Measurements from ENCODE around the gene COMMD10. TPM values are rescaled to one million over a fixed set of nuclear protein-coding genes. Genes with fewer than 3 reads are reported as not detected.

The COMMD10 gene
- total RNA-seq, 1 donor from 2014 or later, result 46.0 TPM

DNA sequence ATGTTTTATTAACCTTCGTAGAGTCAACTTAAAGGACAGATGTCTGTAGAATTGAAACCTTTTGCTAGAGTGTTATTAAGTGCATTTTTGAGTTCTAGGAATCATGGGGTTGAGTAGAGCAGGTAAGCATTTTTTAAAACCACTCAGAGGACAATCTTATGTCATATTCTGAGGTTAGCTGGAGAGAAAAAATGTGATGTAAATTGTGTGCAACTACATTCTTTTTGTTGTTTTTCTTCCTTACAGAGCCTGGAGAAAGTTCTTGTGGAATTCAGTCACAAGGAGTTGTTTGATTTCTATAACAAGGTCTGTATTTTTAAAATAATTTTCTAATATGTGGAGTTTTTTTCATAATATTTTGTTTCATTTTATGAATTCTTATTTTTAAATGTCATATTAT lies 206.4 kb downstream of the COMMD10 start:
- DNase-seq (ENCODE audit: low spot score), result no peak

DNA sequence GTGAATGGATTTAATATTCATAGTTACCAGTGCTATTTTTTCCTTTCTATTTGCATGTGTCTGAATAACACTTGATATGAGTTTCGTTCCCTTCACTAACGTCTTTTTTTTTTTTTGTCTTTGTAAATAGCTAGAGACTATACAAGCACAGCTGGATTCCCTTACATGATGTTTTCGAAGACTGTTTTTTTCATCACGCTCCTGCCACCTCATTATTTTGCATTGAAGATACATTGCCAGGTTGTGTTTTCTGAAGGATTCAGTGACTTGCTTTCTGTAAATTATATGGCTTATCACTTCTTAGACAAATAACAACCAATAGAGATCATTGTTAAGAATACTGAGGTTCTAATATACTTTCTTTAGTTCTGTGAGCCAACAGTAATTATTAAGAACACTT lies 207.5 kb downstream of the COMMD10 start:
- no peak for DNase-seq (ENCODE audit: low spot score)

DNA sequence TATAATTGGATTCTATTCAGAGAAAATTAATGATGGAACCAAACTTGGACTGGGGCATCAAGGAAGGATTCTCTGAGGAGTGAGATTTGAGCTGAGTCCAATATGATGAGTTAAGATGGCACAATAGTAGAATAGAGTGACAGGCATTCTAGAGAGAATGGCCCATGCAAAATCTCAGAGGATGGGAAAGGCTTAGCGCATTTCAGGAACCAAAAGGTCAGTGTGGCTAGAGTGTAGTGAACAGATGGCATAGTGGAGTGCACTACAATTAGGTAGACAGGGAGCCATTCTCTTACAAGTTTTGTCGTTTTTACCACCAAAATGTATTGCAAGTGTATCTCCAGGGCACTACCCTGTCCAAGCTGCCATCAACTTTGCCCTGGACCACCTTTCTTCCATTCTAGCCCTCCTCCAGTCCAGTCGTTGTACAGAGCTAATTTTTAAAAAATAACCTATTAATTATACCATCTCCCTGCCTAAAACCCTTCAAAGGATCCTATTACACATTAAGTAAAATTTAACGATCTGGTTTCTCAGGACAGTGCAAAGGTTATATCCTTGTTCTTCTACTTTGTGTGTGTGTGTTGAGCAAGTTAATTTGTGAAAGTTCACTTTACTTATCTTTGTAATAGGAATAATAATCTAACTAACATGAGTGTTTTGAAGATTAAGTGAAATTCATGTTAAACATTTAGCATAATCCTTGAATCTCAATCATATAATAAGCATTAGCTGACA lies 211.7 kb downstream of the COMMD10 start:
- no peak for DNase-seq (ENCODE audit: low spot score)

DNA sequence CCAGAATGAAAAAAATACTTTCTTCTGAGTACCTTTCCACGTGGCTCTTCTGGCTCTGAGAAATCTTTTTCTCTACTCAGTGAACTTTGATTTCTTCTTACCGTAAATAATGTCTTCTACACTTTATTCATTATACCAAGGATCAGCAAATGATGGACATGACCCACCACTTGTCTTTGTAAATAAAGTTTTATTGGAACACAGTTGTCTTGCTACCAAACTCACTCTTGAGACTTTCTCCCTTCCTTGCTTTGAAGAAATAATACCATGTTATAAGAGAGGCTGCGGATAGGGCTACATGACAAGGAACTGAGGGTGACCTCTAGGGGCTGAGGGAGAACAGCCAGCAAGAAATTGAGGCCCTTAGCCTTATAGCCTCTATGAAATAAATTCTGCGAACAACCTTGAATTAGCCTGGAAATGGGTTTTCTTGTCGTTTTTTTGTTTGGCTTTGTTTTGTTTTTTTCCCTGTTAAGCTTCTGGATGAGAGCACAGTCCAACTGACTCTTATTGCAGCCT lies 212.5 kb downstream of the COMMD10 start:
- no peak for DNase-seq (ENCODE audit: low spot score)

DNA sequence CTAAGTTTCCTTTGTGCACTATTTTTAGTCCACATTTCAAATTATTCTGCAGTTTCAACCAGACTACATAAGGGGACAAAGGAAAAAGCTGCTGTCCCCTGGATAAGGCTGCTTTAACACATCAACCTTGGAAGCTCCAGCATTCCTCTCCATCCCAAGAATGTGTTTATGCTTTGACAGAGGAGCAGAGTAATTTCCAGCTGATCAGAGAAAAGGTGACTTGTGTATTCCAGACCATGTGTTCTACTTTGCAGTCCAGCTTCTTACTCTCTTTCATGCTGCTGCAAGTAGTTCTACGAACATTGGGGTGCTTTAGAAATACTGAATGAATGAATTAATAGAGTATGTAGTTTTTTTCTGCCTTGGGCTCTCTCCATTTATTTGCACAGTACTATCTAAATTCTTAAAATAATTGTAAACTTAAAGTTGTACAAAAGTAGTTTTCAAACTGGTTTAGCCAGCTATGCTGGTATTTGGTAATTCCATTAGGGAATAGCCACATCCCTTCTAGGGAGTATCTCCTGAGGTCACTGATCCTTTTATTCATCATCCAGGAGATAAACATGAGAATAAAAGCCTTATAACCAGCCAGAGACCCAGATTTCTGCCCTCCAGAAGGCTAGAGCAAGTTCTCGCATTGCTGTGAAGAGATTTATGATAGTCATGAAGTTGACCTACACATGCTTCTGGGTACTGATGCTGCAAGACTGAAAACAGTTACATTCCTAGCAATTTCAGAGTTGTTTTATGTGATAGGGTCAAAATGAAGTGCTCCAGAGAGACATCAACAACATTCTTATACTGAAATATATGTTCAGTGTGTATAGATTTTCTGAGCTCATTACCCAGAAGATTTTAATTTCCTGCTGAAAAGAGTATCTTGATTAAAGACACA lies 215.2 kb downstream of the COMMD10 start:
- DNase-seq (ENCODE audit: low spot score), result peak; percentile 76

DNA sequence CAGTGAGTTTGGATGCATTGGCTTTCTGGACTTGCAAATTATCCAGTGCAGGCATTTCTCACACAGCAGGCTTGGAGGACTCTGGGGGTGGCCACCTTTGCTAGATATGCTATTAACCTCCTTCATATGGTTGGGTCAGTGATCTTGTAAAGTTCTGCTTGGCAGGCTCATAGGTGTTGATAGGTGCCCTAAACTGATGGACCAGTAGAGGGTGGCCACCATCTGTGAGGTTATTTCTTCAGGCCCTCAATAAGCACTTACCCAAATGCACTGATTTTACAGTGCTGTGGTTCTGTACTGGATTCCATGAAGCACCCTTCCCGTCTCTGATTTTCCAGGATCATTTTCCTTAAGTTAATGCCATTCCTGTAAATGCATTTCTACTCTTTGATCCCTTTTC lies 216.3 kb downstream of the COMMD10 start:
- no peak for DNase-seq (ENCODE audit: low spot score)

DNA sequence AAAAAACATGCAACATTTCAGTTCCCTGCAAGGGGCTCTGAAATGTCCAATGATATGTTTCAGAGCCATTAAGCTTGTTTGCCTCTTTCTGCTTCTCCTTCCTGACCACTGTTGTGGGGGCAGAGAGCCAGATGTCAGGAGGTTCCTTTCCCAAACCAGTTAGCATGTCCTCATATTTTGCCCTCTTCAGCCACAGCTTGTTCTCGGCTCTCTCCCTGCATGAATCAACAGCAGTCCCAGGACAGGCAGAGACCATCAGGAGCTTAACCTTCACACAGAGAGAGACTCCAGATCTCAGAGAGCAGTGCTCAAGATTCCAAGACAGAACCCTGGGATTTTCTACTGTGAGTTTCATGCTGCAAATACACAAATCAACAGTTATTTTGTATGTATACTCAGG lies 218.5 kb downstream of the COMMD10 start:
- DNase-seq (ENCODE audit: low spot score), result peak; percentile 46

DNA sequence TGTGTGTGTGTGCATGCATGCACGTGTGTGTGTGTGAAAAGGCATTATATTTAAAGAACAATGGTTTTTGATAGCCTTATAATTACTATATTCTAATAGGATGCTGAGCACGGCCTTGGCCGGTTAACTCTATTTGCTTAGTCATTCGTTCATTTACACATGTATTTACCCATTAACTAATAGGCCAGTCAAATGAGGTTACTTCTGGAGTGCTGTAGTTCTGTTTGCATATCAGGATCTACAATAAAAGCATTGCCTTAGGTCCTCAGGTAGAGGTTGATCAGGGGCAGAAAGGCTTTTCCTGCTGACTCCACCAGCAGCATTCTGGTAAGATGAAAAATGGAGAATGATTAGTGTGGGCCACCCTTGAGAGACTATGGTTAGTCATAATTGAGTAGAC lies 219.0 kb downstream of the COMMD10 start:
- no peak for DNase-seq (ENCODE audit: low spot score)

DNA sequence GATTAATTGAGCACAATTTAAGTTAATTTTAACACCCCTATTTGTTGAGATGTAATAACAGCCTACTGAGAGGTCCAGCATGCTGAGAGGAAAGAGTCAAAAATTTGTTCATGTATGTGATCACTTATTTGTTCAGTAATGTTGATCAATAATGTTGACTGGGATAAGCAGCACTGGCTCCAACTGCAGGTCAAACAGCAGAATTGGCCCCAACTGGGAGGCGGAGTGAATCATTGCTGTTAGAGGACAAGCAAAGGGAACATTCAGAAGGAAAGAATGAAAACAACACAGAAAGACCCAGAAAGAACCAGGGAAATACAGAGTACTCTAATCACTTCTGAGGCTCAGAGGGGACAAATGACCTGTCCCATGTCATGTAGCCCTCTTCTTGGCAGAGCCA lies 221.1 kb downstream of the COMMD10 start:
- no peak for DNase-seq (ENCODE audit: low spot score)

DNA sequence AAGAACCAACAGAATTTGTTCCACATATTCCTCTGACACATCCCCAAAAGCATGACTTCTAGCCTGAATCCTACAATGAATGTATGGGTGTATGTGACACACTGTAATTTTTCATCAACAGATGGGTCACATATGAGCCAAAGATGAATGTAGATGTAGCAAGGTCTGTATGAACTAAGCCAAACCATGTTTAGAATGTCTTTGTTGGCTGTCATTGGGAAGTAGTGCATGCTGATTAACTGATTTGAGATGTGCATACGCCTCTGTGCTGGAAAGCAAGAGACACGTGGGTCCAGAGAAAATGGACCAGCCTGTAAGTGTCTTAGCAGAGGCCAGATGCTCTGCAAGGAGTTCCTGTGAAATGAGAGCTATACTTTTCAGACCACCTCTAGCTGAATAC lies 222.0 kb downstream of the COMMD10 start:
- no peak for DNase-seq (ENCODE audit: low spot score)

DNA sequence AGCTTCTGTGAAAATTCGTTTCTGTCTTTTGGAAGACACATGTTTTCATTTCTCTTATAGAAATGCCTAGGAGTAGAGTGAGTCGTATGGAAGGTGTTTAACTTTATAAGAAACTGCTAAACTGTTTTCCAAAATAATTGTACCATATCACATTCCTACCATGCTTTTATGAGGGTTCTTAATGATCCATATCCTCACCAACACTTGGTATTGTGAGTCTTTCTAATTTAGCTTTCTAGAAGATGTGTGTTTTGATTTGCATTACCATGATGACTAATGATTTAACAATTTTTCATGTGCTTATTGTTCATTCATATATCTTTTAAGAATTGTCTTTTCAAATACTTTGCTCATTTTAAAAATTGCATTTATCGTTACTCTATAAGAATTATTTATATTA lies 223.6 kb downstream of the COMMD10 start:
- DNase-seq (ENCODE audit: low spot score), result no peak

DNA sequence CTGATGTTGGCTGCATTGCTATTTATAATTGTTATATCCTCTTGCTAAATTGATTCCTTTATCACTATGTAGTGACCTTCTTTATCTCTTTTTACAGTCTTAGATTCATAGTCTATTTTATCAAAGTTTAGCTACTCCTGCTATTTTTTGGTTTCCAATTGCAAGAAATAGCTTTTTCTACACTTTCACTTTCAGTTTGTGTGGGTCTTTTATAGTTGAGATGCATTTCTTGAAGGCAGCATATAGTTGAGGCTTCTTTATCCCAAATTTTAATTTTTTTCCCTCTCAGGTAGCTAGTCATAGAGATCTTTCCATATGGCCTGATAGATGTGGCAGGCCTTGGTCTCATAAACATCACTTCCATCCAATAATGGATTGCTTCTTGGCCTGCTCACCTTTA lies 228.5 kb downstream of the COMMD10 start:
- DNase-seq (ENCODE audit: low spot score), result no peak

DNA sequence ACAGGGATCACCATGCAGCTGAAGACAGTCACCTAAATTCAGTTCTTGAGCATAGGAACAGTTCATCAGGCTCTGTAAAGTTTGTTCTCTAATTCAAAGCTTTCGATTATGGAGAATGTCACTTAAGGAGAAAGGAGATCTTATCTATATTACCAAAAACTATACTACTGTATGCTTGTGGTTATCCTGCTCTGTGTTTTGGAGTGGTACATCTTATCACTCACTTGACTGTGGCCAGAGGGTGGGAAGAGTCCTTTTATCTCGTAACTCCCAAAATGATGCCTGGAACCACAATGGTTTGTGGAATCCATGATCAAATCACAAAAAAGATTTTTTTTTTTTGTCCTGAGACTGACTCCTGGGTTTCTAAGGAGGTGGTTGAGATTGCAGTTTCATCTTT lies 230.7 kb downstream of the COMMD10 start:
- no peak for DNase-seq (ENCODE audit: low spot score)

DNA sequence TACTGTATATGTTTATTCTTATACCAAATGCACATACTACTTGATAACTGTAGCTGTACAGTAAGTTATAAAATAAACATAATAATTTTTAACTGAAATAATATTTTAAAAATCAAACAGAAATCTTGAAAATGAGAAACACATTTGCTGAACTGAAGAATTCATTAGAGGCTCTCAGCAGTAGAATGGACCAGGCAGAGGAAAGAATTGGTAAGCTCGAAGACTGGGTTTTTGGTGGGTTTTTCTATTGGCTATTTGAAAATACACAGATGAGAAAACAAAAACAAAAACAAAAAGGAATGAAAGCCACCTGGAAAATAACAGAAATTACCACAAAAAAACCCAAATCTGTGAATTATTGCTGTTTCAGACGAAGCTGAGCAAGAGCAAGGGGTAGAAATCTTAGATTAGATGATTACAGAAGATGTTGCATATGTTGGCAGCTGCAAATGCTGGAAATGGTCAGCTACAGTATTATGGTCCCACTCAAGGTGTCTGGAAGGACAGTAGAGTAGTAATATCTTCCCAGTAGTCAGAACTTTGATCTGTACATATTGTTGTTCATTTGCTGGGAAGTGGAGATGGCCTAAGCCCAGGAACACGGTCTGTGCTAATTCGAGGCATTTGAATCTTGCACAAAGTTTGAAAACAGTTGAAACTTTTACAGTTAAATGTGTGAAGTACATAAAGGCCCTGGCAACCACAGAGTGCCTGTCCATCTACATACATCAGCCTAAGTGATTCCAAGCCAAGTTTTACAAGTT lies 233.4 kb downstream of the COMMD10 start:
- no peak for DNase-seq (ENCODE audit: low spot score)

DNA sequence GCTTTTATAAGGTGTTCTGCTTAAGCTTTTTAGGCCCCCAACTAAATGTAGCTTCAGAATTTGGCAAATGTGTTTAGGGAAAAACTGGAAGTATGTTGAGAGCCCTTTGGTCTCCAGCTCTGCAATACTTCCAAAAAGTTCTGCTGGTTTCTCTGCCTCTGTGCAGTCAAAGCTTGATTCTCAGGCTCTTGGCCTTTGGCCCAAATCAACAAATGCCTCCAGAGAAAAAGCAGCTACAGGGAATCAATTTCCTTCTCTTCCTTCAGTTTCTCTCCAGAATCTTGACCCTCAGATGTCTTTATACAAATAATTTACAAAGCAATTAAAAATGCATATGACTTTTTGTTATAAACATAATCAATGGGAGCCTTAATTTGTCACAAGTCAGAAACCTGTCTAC lies 235.7 kb downstream of the COMMD10 start:
- peak; percentile 32 for DNase-seq (ENCODE audit: low spot score)

DNA sequence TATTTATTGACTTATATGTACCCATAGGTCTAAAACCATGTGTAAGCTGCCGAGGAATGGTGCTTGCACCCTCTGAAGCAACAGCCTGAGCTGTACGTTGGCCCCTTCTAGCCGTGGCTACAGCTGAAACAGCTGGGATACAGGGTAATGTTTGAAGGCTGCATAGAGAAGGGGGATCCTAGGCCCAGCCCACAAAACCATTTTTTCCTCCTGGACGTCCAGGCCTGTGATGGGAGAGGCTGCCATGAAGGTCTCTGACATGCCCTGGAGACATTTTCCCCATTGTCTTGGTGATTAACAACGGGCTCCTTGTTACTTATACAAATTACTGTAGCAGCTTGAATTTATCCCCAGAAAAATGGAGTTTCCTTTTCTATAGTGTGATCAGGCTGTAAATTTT lies 244.7 kb downstream of the COMMD10 start:
- DNase-seq (ENCODE audit: low spot score), result no peak

DNA sequence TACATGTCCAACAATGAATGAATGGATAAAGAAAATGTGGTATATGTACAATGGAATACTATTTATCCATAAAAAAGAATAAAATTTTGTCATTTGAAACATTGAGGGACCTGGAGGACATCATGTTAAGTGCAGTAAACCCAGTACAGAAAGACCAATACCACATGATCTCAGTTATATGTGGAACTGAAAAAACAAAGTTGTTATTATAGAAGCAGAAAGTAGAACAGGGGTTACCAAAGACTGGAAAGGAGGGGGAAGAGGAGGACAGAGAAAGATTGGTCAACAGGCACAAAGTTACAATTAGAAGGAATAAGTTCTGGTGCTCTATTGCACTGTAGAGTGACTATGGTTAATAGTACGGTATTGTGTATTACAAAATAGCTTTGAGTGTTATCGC lies 256.0 kb downstream of the COMMD10 start:
- DNase-seq (ENCODE audit: low spot score), result no peak

Other genes with a start within 250 kb of the COMMD10 start
- 42.4 TPM for gene ATG12, start 243.5 kb upstream of the COMMD10 start, total RNA-seq (ENCODE audit: insufficient read depth, low replicate concordance)
- gene AP3S1, start 243.1 kb upstream of the COMMD10 start, total RNA-seq (ENCODE audit: insufficient read depth, low replicate concordance), result 169 TPM
- gene LVRN, start 122.5 kb upstream of the COMMD10 start, total RNA-seq (ENCODE audit: insufficient read depth, low replicate concordance), result 2.4 TPM
- 1.9 TPM for gene ARL14EPL, start 52.6 kb upstream of the COMMD10 start, total RNA-seq (ENCODE audit: insufficient read depth, low replicate concordance)

All from umbilical cord (tissue), 2 donors.